ENCODE data around the gene FAIM. TPM values are rescaled to one million over a fixed set of nuclear protein-coding genes. Genes with fewer than 3 reads are reported as not detected.
A peak's percentile ranks its signal among the peaks of the same experiment; 100 is the strongest.

Gene FAIM
- total RNA-seq, 4 donors from 2014 or later, result 4.3 to 10.4 (median 6.4) TPM

DNA sequence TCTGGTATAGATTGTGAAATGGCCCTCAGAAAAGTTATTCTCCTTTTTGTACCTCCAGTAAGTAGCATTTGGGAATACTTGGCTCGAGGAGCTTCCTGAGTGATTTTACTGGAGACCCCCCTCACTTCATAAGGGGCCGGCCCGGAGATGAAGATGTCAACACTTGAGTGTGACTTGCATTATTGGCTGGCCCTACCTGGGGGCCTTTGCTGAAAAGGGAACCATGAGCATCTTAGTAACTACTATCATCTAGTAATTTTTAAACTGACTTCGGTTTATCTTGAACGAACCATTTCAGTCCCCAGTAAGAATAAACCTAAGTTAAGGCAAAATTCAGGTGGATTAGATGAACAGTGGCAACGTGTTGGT, 1.3 kb downstream of the FAIM start:
- DNase-seq (ENCODE audit: low spot score in 2 of 2), result no peak
- H3K27ac ChIP-seq, result no peak overlapping the region
- WGBS, result 79% methylated on average over 6 of the region's 6 CpGs

DNA sequence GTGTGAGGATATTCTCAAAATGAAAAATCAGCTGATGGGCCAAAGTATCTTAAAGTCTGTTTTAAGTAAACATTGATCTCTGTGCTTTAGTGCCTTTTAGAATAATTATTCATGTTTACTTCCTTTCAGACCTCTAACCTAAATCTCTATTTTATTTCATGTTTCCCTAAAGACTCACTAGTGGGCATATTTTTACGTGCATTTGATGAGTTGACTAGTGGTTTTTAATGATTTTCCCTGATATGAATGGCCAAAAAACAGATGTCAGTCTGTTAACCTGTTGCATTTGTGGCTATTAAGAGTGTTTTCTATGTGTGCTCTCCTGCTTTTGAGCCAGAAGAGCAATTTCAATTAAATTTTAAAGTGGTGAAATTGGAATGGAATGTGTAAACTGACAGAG, 6.9 kb downstream of the FAIM start:
- DNase-seq (ENCODE audit: low spot score in 2 of 2), result no peak
- no peaks in the 10 kb centered on the region for H3K36me3 ChIP-seq
- no peaks in the 10 kb centered on the region for H3K4me1 ChIP-seq
- WGBS, result 91% methylated on average over 1 of the region's 1 CpG
- no peaks in the 10 kb centered on the region for H3K9me3 ChIP-seq
- no peaks in the 10 kb centered on the region for H3K27me3 ChIP-seq
- no peak for TF ChIP-seq POLR2A (IDR thresholded peaks at IDR 0.05)
- TF ChIP-seq, protein P1, sequence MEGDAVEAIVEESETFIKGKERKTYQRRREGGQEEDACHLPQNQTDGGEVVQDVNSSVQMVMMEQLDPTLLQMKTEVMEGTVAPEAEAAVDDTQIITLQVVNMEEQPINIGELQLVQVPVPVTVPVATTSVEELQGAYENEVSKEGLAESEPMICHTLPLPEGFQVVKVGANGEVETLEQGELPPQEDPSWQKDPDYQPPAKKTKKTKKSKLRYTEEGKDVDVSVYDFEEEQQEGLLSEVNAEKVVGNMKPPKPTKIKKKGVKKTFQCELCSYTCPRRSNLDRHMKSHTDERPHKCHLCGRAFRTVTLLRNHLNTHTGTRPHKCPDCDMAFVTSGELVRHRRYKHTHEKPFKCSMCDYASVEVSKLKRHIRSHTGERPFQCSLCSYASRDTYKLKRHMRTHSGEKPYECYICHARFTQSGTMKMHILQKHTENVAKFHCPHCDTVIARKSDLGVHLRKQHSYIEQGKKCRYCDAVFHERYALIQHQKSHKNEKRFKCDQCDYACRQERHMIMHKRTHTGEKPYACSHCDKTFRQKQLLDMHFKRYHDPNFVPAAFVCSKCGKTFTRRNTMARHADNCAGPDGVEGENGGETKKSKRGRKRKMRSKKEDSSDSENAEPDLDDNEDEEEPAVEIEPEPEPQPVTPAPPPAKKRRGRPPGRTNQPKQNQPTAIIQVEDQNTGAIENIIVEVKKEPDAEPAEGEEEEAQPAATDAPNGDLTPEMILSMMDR (IDR thresholded peaks at IDR 0.05), result no peak
- H3K27ac ChIP-seq, result no peak overlapping the region
- H3K4me3 ChIP-seq, result no peak overlapping the region

More for the DNA sequence above, 1.3 kb downstream of the FAIM start:
- Histone ChIP-seq H3K36me3 (no peaks in the 10 kb centered on the region), H3K4me1 (peaks cover 16% of the 10 kb centered on the region), H3K4me3 (peak overlapping the region; percentile 75), H3K9me3 (no peaks in the 10 kb centered on the region), H3K27me3 (no peaks in the 10 kb centered on the region)
- no peak for TF ChIP-seq POLR2AphosphoS5 (IDR thresholded peaks at IDR 0.05)
- no peak for TF ChIP-seq EP300 (IDR thresholded peaks at IDR 0.05)
- TF ChIP-seq, protein P1 (IDR thresholded peaks at IDR 0.05), result no peak
- no peak for TF ChIP-seq POLR2A (IDR thresholded peaks at IDR 0.05)

DNA sequence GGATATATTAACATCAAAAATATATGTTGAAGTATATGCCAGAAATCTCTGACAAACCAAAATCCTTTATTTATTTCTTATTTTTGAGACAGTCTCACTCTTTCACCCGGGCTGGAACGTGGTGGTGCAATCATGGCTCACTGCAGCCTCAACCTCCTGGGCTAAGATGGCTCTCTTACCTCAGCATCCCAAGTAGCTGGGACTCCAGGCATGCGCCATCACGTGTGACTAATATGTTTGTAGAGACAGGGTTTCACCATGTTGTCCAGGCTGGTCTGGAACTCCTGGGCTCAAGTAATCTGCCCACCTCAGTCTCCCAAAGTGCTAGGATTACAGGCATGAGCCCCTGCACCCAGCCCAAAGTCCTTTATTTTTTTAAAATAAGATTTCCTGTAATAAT, 11.9 kb downstream of the FAIM start:
- no peak for DNase-seq (ENCODE audit: low spot score in 2 of 2)
- no peak overlapping the region for H3K27ac ChIP-seq
- no peak overlapping the region for H3K4me3 ChIP-seq
- H3K9me3 ChIP-seq, result no peaks in the 10 kb centered on the region
- no peaks in the 10 kb centered on the region for H3K4me1 ChIP-seq
- H3K27me3 ChIP-seq, result no peaks in the 10 kb centered on the region
- TF ChIP-seq, protein P1 (IDR thresholded peaks at IDR 0.05), result no peak
- TF ChIP-seq POLR2AphosphoS5 (IDR thresholded peaks at IDR 0.05) (no peak), EP300 (IDR thresholded peaks at IDR 0.05) (no peak), POLR2A (IDR thresholded peaks at IDR 0.05) (no peak)
- no peaks in the 10 kb centered on the region for H3K36me3 ChIP-seq
- 96% methylated on average over 4 of the region's 4 CpGs for WGBS

DNA sequence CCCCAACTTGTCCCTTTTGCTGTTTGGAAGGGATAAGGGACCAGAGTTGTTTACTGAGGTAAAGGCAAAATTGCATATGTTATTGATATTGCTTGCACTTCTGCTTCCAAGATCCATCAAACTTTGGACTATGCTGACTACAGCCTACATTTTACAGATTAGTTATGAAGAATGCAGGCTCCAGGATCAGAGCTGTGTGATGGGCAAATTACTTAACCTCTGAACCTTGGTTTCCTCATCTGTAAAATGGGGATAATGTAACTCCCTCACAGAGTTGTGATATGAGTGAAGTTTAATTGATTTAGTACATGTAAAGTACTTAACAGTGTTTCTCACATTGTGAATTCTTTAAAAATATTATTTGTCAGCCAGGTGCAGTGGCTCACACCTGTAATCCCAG, 15.9 kb downstream of the FAIM start:
- peaks cover 4% of the 10 kb centered on the region for H3K4me1 ChIP-seq
- TF ChIP-seq, protein P1 (IDR thresholded peaks at IDR 0.05), result no peak
- TF ChIP-seq EP300 (IDR thresholded peaks at IDR 0.05), result no peak
- TF ChIP-seq POLR2AphosphoS5 (IDR thresholded peaks at IDR 0.05), result no peak
- no peak for TF ChIP-seq POLR2A (IDR thresholded peaks at IDR 0.05)
- DNase-seq (ENCODE audit: low spot score in 2 of 2), result no peak
- H3K27me3 ChIP-seq, result no peaks in the 10 kb centered on the region
- H3K4me3 ChIP-seq, result no peak overlapping the region
- no peak overlapping the region for H3K27ac ChIP-seq
- H3K36me3 ChIP-seq, result peaks cover under 1% of the 10 kb centered on the region
- no peaks in the 10 kb centered on the region for H3K9me3 ChIP-seq

DNA sequence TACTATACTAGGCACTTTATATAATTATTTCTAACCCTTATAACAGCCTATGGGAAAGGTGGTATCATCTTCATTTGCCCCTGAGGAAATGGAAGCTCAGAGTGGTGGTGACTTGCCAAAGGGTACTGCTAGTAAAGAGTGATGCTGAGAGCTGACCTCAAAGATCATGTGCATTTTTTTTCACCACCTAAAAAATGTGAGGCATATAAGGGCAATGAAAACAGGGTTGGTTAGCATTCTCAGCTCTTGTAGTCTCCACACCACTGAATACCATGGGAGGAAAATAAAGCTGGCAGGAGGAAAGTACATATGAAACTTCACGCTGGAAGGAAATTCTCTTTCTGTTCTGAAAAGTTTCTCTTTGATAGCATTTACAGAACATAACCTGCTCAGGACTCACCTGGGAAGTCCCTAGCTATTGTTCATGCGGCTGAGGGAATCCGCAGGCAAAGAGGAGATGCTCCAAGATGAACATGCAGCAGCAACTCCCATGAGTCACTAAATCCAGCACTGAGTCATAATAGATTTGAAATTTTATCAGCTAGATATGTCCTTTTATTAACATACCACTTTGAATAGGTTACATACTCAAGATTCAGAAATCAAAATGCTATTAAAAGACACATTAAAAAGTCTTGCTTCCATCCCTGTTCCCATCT, 17.3 kb downstream of the FAIM start:
- 49% methylated on average over 3 of the region's 3 CpGs for WGBS
- H3K9me3 ChIP-seq, result no peaks in the 10 kb centered on the region
- no peak for DNase-seq (ENCODE audit: low spot score in 2 of 2)

More for the DNA sequence above, 17.3 kb downstream of the FAIM start:
- no peaks in the 10 kb centered on the region for H3K27me3 ChIP-seq
- peaks cover 5% of the 10 kb centered on the region for H3K36me3 ChIP-seq
- no peak overlapping the region for H3K4me3 ChIP-seq
- TF ChIP-seq POLR2AphosphoS5 (IDR thresholded peaks at IDR 0.05) (no peak), POLR2A (IDR thresholded peaks at IDR 0.05) (no peak), EP300 (IDR thresholded peaks at IDR 0.05) (no peak)
- TF ChIP-seq, protein P1 (IDR thresholded peaks at IDR 0.05), result no peak
- peaks cover 4% of the 10 kb centered on the region for H3K4me1 ChIP-seq
- no peak overlapping the region for H3K27ac ChIP-seq
